Measurements from ENCODE around the gene ARHGAP35.
"Not testable (repeated sequence)": the region's sequence is repeated elsewhere in the genome, so short reads cannot be mapped to it uniquely, and the experiment has no call there.

The ARHGAP35 gene

DNA sequence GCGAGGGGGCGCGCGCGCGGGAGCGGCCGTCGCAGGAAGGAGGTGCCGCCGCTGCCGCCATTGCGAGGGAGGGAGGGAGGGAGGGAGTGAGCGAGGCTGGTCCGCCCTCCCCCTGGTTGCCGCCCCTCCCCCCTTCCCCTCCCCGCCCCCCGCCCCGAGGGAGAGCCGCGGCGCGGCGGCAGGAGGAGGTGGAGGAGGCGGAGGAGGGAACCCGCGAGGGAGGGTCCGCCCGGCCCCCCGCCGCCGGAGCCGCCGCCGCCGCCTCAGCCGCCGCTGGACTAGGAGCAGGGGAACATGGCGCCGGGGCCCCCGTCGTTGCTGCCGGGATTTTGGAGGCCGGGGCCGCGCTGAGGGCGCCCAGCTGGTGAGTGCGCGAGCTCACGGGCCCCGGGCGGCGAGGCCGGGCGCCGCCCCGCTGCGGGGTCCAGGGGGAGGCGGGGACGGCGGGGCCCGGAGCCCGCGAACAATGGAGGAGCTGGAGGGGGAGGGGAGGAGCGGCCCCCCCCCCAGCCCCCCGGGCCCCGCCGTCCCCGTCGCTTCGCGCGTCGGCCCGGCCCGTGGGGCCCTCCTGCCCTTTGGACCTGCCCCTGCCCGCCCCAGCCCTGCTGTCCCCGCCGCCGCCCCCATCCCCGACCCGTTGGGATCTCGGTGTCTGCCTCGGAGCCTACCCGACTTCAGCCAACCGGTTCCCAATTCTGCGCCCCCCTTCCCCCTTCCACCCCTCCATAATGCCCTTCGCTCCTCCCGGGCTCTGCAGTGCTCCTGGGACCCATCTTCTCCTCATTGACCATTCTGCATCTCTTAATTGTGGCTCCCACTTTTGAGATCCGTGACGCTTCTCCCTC lies at the start of gene ARHGAP35:
TSS of gene ARHGAP35 (plus strand) at position 152 of the 845 bp plus-strand sequence. CDS start 57,679 bp downstream, outside the sequence.
- DNase-seq = peak; percentile 24 to 26

DNA sequence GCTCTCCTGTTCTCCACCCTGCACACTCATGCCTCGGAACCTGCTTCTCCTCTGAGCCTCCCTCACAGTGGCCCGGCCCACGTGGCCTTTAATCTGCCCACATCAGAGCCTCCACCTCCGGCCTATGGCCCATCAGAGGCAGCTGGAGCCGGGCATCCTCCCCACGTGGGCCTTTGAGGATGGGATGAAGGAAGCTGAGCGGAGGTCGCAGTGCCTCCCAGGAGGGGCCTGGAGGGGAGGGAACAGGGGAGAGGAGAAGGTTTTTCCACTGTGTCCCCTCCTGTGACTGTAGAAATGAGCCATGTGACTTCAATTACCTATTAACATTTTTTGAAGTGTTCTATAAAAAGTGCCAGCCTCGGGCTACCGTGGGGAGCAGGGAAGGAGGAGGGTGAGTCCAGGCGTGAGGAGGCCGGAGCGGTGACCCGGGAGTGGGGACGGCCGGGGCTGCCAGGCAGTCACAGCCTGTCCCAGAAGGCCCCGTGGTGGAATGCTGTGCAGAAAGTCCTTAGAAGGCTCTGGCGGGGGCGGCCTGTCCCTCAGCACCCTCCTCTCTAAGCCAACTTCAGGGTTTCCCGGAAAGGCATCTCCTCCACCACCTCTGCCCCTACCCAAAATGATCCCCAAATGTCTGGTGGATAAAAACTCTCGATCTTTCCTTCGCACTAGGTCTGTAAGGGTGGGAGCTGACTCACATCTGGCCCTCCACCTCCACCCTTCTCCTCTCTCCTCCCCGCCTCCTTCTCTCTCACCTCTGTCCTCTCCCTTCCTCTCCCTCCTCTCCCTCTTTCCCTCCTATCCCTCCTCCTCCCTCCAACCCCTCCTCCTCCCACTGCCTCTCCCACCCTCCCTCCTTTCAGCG lies 47.6 kb upstream of the ARHGAP35 start:
- no peak for DNase-seq

DNA sequence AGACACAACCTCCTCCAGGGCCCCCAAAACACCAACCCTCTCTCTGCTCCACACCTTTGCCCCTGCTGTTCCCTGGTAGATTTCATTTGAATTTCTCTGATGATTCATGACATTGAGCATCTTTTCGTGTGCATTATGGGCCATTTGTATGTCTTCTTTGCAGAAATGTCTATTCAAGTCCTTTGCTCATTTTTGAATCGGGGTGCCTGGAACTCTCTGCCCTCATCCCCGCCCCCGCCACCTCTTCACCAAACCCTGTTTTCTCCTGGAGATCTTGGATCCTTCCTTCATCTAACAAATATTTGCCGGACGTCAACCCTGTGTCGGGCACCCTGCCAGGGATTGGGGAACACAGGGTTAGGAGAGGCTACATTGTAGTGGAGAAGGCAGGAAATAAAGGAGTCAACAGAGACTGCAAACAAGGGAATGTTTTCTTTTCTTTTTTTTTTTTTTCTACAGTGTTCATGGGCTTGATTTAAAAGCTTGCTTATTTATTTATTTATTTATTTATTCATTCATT lies 46.9 kb upstream of the ARHGAP35 start:
- DNase-seq = no peak

DNA sequence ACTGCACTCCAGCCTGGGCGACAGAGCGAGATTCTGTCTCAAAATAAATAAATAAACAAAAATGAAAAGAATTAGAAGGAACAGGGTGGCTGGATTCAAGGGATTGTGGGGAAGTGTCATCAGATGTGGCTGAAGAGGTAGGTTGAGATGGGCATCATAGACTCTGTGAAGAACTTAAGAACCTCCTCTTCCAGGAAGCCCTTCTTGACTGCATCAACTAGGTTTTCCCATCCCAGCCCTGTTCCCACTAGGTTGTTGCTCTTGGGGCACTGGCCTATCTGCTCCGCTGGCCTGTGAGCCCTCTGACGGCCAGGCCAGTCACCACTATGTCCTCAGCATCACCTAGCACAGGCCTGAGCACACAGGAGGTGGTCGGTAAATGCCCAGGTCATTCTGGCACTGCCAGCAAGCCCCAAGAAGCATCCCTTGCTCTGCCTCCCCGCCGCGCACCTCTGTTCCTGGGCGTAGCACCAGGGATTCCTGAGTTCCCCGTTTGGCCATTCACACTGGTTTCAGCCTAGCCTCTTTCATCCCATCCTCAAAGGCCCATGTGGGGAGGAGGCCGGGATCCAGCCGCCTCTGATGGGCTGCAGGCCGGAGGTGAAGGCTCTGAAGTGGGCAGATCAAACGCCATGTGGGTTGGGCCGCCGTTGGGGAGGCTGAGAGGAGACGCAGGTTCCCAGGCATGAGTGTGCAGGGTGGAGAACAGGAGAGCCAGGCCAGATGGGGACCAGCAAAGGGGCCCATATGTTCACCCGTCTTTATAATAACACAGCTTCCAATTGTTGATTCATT lies 44.8 kb upstream of the ARHGAP35 start:
- no peak for DNase-seq

DNA sequence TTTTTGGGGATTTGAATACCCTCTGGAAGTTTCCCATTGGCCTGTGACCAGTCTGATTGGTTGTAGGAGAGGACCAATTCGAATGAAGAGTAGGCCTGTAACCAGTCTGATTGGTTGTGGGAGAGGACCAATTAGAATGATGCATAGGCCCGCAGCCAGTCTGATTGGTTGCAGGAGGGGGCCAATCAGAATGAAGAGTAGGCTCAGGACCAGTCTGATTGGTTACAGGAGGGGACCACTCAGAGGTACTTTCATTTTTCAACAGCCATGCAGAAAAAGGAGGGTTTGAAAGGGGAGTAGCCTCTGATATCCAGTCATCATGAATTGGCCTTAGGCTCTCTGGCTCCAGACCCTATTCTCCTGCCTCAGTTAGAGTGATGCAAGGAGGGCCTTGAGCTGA lies 42.0 kb upstream of the ARHGAP35 start:
- peak in 1 of 2 donors; percentile 7 for DNase-seq

DNA sequence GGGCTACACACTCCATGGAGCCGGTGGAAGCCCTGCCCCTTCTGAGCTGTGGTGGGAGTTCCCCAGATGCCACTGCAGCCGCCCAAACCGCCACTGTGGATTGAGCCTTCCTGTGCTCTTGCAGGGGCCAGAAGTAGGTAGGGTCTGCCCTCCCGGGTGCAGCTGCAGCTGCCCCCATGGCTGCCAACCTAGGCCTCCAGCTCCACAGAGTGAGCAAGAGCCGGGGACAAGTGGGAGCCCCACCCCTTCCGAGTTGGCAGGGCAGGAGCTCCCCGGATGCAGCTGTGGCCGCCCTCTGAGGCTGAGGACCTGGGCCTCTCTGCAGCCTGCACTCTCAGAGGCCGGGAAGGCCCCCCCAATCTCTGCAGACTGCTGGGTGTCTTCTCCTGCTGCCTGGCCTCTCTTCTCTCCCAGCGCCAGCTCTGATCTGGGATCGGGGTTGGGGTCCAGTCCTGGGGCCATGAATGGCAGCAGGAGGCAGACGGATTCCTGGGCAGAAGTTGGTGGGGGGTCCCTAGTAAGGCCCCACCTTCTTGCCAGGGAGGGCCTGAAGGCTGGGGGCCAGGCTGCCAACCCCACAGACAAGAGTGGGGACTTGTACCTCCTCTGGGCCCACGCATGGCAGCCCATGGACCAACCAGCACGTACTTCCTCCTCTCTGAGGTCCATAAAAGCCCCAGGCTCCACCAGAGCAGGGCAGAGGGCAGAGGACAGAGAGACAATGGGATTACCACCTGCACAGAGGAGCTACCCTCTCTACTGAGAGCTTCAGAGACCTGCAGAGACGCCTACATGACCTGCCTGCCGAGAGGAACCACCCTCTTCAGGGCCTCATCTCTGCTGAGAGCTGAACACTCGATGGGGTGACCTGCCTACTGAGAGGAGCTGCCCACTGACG lies 39.0 kb upstream of the ARHGAP35 start:
- peak; percentile 54 to 66 for DNase-seq

DNA sequence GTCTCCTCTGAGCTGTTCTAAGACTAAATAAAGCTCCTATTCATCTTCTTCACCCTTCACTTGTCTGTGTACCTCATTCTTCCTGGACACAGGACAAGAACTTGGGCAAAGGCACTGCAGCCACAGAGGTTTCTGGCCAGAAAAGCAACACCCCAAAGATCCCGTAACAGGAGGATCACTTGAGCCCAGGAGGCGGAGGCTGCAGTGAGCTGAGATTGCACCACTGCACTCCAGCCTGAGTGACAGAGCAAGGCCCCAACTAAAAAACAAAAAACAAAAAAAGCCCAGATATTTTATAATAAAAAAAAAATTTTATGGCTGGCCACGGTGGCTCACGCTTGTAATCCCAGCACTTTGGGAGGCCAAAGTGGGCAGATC lies 38.4 kb upstream of the ARHGAP35 start:
- not testable (repeated sequence) for DNase-seq

DNA sequence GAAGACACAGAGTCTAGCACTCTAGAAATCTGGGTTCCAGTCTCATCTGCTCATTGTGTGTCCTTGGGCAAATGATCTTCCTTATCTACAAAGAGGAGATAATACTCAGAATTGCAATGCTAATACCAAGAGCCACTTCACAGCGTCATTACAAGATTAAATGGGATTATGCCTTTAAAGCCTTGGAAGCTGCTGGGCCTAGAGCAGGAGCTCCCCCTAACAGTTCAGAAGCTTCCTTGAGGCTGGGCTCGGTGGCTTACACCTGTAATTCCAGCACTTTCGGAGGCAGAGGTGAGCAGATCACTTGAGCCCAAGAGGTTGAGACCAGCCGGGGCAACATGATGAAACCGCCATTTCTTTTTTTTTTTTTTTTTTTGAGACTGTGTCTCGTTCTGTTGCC lies 37.7 kb upstream of the ARHGAP35 start:
- no peak for DNase-seq

DNA sequence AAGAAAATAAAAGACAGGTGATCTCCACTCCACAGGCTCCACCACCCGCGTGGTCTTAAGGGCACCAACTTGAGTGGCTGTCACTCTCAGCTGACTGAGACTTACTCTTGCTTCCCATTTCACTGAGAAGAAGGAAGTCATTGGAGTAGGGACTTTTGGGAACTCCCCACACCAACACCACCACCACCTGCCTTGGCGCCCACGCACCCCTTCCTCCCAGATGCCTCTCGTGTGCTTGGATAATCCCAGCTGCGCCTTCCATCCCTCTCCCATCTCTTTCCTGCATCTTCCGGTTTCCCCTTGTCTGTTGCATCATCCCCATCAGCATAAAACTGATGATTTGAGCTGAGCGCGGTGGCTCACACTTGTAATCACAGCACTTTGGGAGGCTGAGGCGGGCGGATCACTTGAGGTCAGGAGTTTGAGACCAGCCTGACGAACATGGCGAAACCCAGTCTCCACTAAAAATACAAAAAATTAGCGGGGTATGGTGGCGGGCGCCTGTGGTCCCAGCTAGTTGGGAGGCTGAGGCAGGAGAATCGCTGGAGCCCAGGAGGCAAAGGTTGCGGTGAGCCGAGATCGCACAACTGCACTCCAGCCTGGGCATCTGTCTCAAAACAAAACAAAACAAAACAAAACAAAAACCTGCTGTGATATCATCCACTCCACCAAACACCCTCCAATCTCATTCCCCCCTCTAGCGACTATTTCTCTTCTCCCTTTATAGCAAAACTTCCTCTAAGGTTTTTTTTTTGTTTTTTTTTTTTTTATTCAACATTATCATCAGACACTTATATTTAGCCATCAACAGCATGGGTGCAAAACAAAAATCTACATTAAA lies 35.7 kb upstream of the ARHGAP35 start:
- DNase-seq = no peak

DNA sequence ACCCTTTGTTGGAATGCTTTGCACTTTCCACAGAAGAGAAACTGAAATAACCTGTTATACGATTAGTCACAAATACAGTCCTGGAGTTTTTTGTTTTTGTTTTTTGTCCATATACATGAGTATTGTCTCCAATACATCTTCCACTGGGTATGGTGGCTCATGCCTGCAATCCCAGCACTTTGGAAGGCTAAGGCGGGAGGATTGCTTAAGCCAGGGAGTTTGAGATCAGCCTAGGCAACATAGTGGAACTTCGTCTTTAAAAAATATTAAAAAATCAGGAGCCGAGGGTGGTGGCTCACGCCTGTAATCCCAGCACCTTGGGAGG lies 35.1 kb upstream of the ARHGAP35 start:
- no peak for DNase-seq

DNA sequence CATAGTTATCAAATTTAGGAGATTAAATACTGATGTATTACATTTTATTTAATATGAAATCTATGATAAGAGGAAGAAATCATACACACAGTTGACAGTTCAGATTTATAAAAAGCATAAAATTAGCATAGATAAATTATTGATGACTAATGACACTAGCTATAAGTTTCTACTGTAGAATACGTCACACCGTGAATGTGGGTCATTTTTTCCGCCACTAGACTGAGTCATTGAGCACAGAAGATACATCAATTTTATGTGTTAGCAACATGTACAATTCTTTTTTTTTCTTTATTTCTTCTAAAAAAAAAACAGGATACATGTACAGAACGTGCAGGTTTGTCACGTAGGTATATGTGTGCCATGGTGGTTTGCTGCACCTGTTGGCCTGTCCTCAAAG lies 32.3 kb upstream of the ARHGAP35 start:
- DNase-seq = peak; percentile 62 to 64

DNA sequence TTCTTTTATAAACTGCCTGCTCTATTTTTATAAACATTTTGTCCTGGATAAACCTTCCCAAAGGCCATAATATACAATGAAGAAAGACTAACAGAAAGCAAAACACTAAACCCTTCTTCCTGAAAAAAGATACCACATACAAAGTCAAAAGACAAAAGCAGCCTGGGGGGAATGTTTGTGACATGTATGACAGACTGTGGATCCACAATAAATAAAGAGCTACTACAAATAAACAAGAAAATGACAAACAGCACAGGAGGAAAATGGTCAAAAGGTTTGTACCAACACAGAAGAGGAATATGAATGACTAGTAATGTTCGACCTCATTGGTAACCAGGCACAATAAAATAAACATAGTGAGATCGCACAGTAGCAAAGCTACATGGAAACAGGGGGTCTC lies 29.9 kb upstream of the ARHGAP35 start:
- no peak for DNase-seq

DNA sequence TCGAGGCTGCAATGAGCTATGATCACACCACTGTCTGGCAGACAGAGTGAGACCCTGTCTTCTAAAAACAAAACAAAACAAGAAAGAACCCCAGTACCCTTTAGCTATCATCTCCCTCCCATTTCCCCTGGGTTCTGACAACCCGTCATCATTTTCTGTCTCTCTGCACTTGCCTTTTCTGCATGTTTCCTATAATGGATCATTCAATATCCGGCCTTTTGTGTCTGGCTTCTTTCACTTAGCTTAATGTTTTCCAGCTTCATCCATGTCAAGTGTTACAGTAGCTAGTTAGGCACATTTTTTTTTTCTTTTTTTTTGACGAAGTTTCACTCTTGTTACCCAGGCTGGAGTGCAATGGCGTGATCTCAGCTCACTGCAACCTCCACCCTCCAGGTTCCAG lies 26.7 kb upstream of the ARHGAP35 start:
- DNase-seq = no peak

DNA sequence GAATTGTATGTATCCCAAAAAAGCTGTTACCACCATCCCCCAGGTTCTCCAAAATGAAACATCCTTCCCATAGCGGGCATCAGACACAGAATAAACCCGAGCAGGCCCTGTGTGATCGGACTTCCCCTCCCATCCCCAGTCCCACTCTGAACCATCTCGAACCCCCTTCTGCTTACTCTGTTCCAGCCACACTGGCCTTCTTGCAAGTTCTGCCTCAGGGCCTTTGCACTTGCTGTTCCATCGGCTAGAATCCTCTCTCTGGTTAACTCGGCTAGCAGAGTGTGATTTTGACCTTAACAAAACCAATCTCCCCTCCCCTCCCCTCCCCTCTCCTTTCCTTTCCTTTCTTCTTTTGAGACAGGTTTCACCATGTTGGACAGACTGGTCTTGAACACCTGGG lies 25.8 kb upstream of the ARHGAP35 start:
- no peak for DNase-seq

DNA sequence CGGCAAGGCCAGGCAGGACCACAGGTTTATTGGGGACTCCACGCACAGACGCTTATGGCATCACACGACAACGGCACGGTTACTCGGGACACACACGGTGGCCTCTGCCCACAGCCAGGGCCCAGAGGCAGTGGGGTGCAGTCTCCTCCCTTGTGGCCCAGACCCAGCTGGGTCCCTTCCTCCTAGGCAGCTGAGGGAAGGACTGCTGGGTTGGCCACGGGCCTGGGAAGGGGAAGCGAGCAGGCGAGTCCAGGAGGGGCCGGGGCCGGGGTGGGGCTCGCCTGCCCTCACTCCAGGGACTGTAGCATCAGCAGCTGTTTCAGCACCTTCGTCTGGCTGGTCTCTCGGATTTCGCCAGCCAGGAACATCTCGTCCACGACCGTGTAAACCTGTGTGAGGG lies 22.6 kb upstream of the ARHGAP35 start:
- no peak for DNase-seq

DNA sequence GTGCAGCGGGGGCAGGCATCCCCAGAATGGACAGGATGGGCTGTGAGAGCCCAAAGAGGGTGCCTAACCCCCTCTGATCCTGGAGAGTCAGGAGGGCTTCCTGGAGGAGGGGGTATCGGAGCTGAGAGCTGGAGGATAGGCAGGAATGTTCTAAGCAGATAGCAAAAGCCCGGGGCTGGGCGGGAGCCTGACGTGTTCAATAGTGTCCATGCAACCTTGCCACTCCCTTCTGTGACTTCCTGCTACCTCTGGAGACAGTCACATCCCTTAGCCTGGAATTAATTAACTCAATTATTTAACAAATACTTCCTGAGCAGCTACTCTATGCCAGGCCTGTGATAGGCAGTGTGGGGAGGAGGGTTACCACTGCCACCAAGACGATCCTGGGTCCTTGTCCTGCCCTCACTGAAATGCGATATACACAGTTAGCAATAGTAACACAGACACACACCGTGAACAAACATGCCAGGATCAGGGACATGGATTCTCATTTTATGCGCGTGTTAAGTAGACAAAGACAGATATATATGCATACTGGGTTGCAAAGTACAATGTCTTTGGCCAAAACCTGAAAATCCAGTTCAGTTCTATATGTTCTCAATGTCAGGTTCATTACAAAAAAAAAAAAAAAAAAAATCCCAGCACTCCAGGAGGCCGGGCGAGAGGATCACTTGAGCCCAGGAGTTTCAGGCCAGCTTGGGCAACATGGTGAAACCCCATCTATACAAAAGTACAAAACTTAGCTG lies 20.9 kb upstream of the ARHGAP35 start:
- DNase-seq = no peak

DNA sequence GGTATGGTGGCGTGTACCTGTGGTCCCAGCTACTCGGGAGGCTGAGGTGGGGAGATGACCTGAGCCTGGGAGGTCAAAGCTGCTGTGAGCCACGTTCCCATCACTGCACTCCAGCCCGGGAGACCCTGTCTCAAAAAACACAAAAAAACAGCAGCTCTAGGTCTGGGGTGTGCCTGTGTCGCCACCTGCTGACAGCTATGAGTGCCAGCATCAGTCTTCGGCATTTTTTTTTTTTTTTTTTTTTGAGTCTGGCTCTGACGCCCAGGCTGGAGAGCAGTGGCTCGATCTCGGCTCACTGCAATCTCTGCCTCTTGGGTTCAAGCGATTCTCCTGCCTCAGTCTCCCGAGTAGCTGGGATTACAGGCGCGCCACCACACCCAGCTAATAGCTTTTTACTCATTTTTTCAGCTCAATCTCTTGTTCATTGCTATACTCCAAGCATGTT lies 20.3 kb upstream of the ARHGAP35 start:
- peak; percentile 54 to 57 for DNase-seq

DNA sequence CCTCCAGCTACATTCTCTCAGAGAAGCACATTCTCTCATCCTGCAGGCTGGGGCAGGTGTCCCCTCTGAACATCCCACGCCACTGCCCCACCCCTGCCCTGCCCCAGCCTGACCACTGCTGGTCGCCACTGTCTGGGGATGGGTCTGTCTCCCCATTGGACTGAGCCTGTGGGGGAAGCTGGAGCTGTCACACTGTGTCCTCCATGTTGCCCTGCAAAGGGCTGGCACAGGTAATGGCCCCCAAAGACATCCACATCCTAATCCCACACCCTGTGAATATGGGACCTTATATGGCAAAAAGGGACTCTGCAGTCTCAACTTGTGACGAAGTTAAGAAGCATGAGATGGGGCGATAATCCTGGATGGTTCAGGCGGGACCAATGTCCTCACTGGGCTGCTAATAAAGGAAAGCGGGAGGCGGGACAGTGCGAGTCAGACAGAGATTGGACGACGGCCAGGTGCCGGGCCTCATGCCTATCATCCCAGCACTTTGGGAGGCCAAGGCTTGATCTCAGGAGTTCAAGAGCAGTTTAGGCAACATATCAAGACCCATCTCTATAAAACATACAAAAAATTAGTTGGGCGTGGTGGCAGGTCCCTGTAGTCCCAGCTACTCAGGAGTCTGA lies 19.2 kb upstream of the ARHGAP35 start:
- DNase-seq = no peak

DNA sequence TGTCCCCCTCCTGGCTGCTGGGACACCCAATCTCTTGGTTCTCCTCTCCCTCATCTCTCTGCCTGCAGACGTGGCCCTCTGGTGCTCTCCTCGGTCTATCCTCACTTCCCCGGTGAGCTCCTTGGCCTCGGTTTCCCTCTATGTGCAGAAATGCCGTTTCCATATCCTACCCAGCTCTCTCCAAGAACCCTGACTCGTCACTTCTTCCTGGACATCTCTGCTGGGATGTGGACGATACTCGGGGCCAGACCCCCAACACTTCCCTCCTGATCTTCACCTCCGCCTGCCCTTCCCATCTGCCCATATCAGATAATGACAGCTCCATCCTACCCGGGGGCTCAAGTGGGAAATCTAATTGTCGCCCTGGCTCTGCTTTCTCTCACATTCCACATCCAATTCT lies 18.0 kb upstream of the ARHGAP35 start:
- DNase-seq = no peak

DNA sequence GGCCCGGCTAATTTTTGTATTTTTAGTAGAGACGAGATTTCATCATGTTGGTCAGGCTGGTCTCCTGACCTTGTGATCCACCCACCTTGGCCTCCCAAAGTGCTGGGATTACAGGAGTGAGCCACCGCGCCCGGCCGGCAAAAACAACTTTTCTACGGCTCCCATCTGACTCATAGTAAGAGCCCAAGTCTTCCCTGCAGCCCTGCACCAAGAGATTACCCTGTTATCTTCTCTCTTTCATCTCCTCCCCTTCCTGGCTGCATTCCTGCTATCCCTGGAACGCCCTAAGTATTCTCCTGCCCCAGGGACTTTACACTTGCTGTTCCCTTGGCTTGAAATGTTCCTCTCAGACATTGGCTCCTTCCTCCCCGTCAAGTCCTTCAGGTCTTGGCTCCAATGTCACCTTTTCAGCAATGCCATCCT lies 16.7 kb upstream of the ARHGAP35 start:
- no peak for DNase-seq

All from stimulated activated CD4-positive, alpha-beta T cell treated with anti-CD3 and anti-CD28 coated beads, Interleukin-2, amount 100 ng/mL, for 24 hours (primary cell).